Rectal smooth muscle tissue (tissue), 1 donor: ENCODE results near the gene DDX39A.
A peak's percentile ranks its signal among the peaks of the same experiment; 100 is the strongest.

Experiments used
- H3K27ac ChIP-seq: one replicate; pipeline ENCODE4 v1.7.0; 2013; ENCODE audit warnings: low read depth, low read length, inconsistent platforms
- H3K27me3 ChIP-seq: one replicate; pipeline ENCODE4 v1.7.0; 2013; ENCODE audit warnings: low read length; ENCODE audit not compliant: control insufficient read depth, insufficient read depth
- H3K36me3 ChIP-seq: one replicate; pipeline ENCODE4 v1.7.0; 2013; ENCODE audit warnings: low read length; ENCODE audit not compliant: control insufficient read depth, insufficient read depth
- H3K4me1 ChIP-seq: one replicate; pipeline ENCODE4 v1.7.0; 2013; ENCODE audit warnings: low read length; ENCODE audit not compliant: control insufficient read depth, insufficient read depth
- H3K4me3 ChIP-seq: one replicate; pipeline ENCODE4 v1.7.0; 2013; ENCODE audit warnings: low read length
- H3K9ac ChIP-seq: one replicate; pipeline ENCODE4 v1.7.0; 2013; ENCODE audit warnings: low read length

The DDX39A gene

GRCh38 chr19:14430712-14431111 lies 11.6 kb upstream of the DDX39A start:
- Histone ChIP-seq H3K36me3 (no peaks in the 10 kb centered on the region), H3K9ac (no peak overlapping the region), H3K4me1 (peaks cover 13% of the 10 kb centered on the region), H3K27me3 (no peaks in the 10 kb centered on the region), H3K27ac (no peak overlapping the region), H3K4me3 (no peak overlapping the region)

- H3K4me3 ChIP-seq, result no peak overlapping the region
- no peaks in the 10 kb centered on the region for H3K27me3 ChIP-seq
- H3K36me3 ChIP-seq, result no peaks in the 10 kb centered on the region
- no peak overlapping the region for H3K9ac ChIP-seq
- H3K27ac ChIP-seq, result no peak overlapping the region
- peaks cover 6% of the 10 kb centered on the region for H3K4me1 ChIP-seq
These were observed 9.8 kb upstream of the DDX39A start for GRCh38 chr19:14428882-14429416.

GRCh38 chr19:14427461-14427860 lies 8.3 kb upstream of the DDX39A start:
- Histone ChIP-seq H3K27ac (no peak overlapping the region), H3K36me3 (no peaks in the 10 kb centered on the region), H3K4me1 (no peaks in the 10 kb centered on the region), H3K9ac (no peak overlapping the region), H3K27me3 (no peaks in the 10 kb centered on the region), H3K4me3 (no peak overlapping the region)

GRCh38 chr19:14425696-14426138 lies 6.6 kb upstream of the DDX39A start:
- no peak overlapping the region for H3K27ac ChIP-seq
- no peaks in the 10 kb centered on the region for H3K27me3 ChIP-seq
- H3K4me1 ChIP-seq, result no peaks in the 10 kb centered on the region
- H3K9ac ChIP-seq, result no peak overlapping the region
- no peaks in the 10 kb centered on the region for H3K36me3 ChIP-seq
- no peak overlapping the region for H3K4me3 ChIP-seq

GRCh38 chr19:14418856-14419105 lies 360 bp downstream of the DDX39A start:
- H3K27me3 ChIP-seq, result no peaks in the 10 kb centered on the region
- peaks cover 5% of the 10 kb centered on the region for H3K4me1 ChIP-seq
- no peaks in the 10 kb centered on the region for H3K36me3 ChIP-seq
- H3K27ac ChIP-seq, result peak overlapping the region; percentile 84
- H3K9ac ChIP-seq, result peak overlapping the region; percentile 42
- H3K4me3 ChIP-seq, result peak overlapping the region; percentile 70

GRCh38 chr19:14416817-14417231 lies 2.3 kb downstream of the DDX39A start:
- Histone ChIP-seq H3K27me3 (no peaks in the 10 kb centered on the region), H3K36me3 (peaks cover 13% of the 10 kb centered on the region), H3K9ac (no peak overlapping the region), H3K4me3 (peak overlapping the region; percentile 41), H3K4me1 (peaks cover 5% of the 10 kb centered on the region), H3K27ac (no peak overlapping the region)

- Histone ChIP-seq H3K9ac (no peak overlapping the region), H3K27ac (no peak overlapping the region), H3K4me3 (no peak overlapping the region), H3K36me3 (peaks cover 27% of the 10 kb centered on the region), H3K27me3 (no peaks in the 10 kb centered on the region), H3K4me1 (peaks cover 5% of the 10 kb centered on the region)
These were observed 4.0 kb downstream of the DDX39A start for GRCh38 chr19:14414926-14415690.

GRCh38 chr19:14413693-14414181 lies 5.4 kb downstream of the DDX39A start:
- H3K4me1 ChIP-seq, result peaks cover 5% of the 10 kb centered on the region

GRCh38 chr19:14412996-14413692 lies 6.0 kb downstream of the DDX39A start:
- Histone ChIP-seq H3K4me1 (peaks cover 5% of the 10 kb centered on the region), H3K9ac (no peak overlapping the region), H3K4me3 (no peak overlapping the region), H3K27me3 (no peaks in the 10 kb centered on the region), H3K36me3 (peaks cover 46% of the 10 kb centered on the region), H3K27ac (no peak overlapping the region)

More at GRCh38 chr19:14413693-14414181, 5.4 kb downstream of the DDX39A start:
- no peak overlapping the region for H3K27ac ChIP-seq
- H3K9ac ChIP-seq, result no peak overlapping the region
- H3K27me3 ChIP-seq, result no peaks in the 10 kb centered on the region
- no peak overlapping the region for H3K4me3 ChIP-seq
- peaks cover 40% of the 10 kb centered on the region for H3K36me3 ChIP-seq

- no peak overlapping the region for H3K27ac ChIP-seq
- peaks cover 5% of the 10 kb centered on the region for H3K4me1 ChIP-seq
- H3K27me3 ChIP-seq, result no peaks in the 10 kb centered on the region
- H3K9ac ChIP-seq, result no peak overlapping the region
- H3K4me3 ChIP-seq, result no peak overlapping the region
- H3K36me3 ChIP-seq, result peaks cover 53% of the 10 kb centered on the region
These were observed 6.7 kb downstream of the DDX39A start for GRCh38 chr19:14412324-14412995.

- Histone ChIP-seq H3K4me1 (peaks cover 1% of the 10 kb centered on the region), H3K27me3 (no peaks in the 10 kb centered on the region), H3K36me3 (peaks cover 57% of the 10 kb centered on the region), H3K4me3 (no peak overlapping the region), H3K9ac (no peak overlapping the region), H3K27ac (no peak overlapping the region)
These were observed 7.2 kb downstream of the DDX39A start for GRCh38 chr19:14411938-14412245.

- Histone ChIP-seq H3K36me3 (peaks cover 62% of the 10 kb centered on the region), H3K4me1 (peaks cover 4% of the 10 kb centered on the region), H3K9ac (no peak overlapping the region)
These were observed 7.8 kb downstream of the DDX39A start for GRCh38 chr19:14411161-14411937.

More at GRCh38 chr19:14411161-14411937, 7.8 kb downstream of the DDX39A start:
- H3K27ac ChIP-seq, result no peak overlapping the region
- H3K4me3 ChIP-seq, result no peak overlapping the region
- H3K27me3 ChIP-seq, result no peaks in the 10 kb centered on the region
